SH-SY5Y (cell line): Measurements from ENCODE around the gene SURF4.

Experiments used
- GATA2 ChIP-seq: IDR thresholded peaks from 2 replicates; pipeline ENCODE4 v1.6.1; 2011; ENCODE audit warnings: mild to moderate bottlenecking, low read depth, low read length
- GATA3 ChIP-seq: IDR thresholded peaks from 2 replicates; pipeline ENCODE4 v1.6.1; 2011; ENCODE audit warnings: low read depth, mild to moderate bottlenecking, low read length, moderate library complexity

SURF4 gene

GRCh38 chr9:133355881-133356357 is 19.9 kb downstream of the SURF4 start:
- TF ChIP-seq GATA2, result no peak
- TF ChIP-seq GATA3, result no peak

- no peak for TF ChIP-seq GATA2
- no peak for TF ChIP-seq GATA3
Observed at GRCh38 chr9:133354766-133355165, 21.1 kb downstream of the SURF4 start.

- TF ChIP-seq GATA2, result no peak
- no peak for TF ChIP-seq GATA3
Observed at GRCh38 chr9:133353548-133353947, 22.3 kb downstream of the SURF4 start.

- TF ChIP-seq GATA2, result no peak
- no peak for TF ChIP-seq GATA3
Observed at GRCh38 chr9:133352635-133353340, 23.1 kb downstream of the SURF4 start.

GRCh38 chr9:133351908-133352634 is 23.8 kb downstream of the SURF4 start:
- TF ChIP-seq GATA2 (no peak), GATA3 (no peak)

GRCh38 chr9:133351526-133351907 is 24.3 kb downstream of the SURF4 start:
- no peak for TF ChIP-seq GATA3
- no peak for TF ChIP-seq GATA2

GRCh38 chr9:133349965-133350616 is 25.8 kb downstream of the SURF4 start:
- TF ChIP-seq GATA3 (no peak), GATA2 (no peak)

- TF ChIP-seq GATA2, result no peak
- no peak for TF ChIP-seq GATA3
Observed at GRCh38 chr9:133348718-133349573, 26.9 kb downstream of the SURF4 start.

GRCh38 chr9:133347985-133348717 is 27.7 kb downstream of the SURF4 start, which contains the start of the genes MED22 and RPL7A:
TSS of gene MED22 (minus strand) at chr9:133348131. CDS start at chr9:133346662, 1,469 bp downstream.
TSS of gene RPL7A (plus strand) at chr9:133348218. CDS start at chr9:133348244, 26 bp downstream.
- no peak for TF ChIP-seq GATA2
- TF ChIP-seq GATA3, result no peak

- TF ChIP-seq GATA2, result no peak
- no peak for TF ChIP-seq GATA3
Observed at GRCh38 chr9:133347515-133347984, 28.3 kb downstream of the SURF4 start.

- no peak for TF ChIP-seq GATA3
- TF ChIP-seq GATA2, result no peak
Observed at GRCh38 chr9:133346021-133346785, 29.7 kb downstream of the SURF4 start.

GRCh38 chr9:133345596-133345995 is 30.3 kb downstream of the SURF4 start:
- TF ChIP-seq GATA2 (no peak), GATA3 (no peak)
